Right atrium auricular region (tissue), 2 donors: ENCODE results near the gene NCLN. TPM values are rescaled to one million over a fixed set of nuclear protein-coding genes. Genes with fewer than 3 reads are reported as not detected.

Source experiments
- DNase-seq: peaks from one replicate; pipeline ENCODE4 v3.0.0-alpha.2; 2019; ENCODE audit warnings: low spot score
- H3K27ac ChIP-seq, 2 donors: fragments of 200-600 bp; sonication (generic); 1 replicate in 1 of 2; 2 replicates in 1 of 2; pipeline ENCODE4 v1.5.1; 2016 to 2019
- H3K27me3 ChIP-seq, 2 donors: fragments of 200-600 bp; sonication (generic); one replicate each; pipeline versions ENCODE4 v1.5.1 to v1.6.0; 2017 to 2019
- H3K36me3 ChIP-seq: fragments of 200-600 bp; sonication (generic); one replicate; pipeline ENCODE4 v1.5.1; 2016
- H3K4me1 ChIP-seq, 2 donors: fragments of 200-600 bp; sonication (generic); one replicate each; pipeline versions ENCODE4 v1.5.1 to v1.6.0; 2017 to 2019
- H3K4me3 ChIP-seq, 2 donors: fragments of 200-600 bp; sonication (generic); 1 replicate in 1 of 2; 2 replicates in 1 of 2; pipeline ENCODE4 v1.5.1; 2017 to 2019; ENCODE audit warnings: mild to moderate bottlenecking in 1 of 2, moderate library complexity in 1 of 2
- H3K9me3 ChIP-seq, 2 donors: fragments of 200-600 bp; sonication (generic); one replicate each; pipeline ENCODE4 v1.5.1; 2019
- total RNA-seq, 2 donors: library from RNA; depleted of rRNA; stranded (reverse); fragments of >200 nt; gene quantifications; one replicate each; pipeline ENCODE4 v1.1.0, GENCODE V29; 2016
- TF ChIP-seq, protein P1 (sequence below), 2 donors: fragments of 200-600 bp; sonication (generic); IDR thresholded peaks; one replicate each; pipeline ENCODE4 v1.5.1; 2019; ENCODE audit warnings: antibody characterized with exemption in 2 of 2

The NCLN gene
- total RNA-seq, 2 donors from 2014 or later: 23.3 to 24.9 TPM

DNA sequence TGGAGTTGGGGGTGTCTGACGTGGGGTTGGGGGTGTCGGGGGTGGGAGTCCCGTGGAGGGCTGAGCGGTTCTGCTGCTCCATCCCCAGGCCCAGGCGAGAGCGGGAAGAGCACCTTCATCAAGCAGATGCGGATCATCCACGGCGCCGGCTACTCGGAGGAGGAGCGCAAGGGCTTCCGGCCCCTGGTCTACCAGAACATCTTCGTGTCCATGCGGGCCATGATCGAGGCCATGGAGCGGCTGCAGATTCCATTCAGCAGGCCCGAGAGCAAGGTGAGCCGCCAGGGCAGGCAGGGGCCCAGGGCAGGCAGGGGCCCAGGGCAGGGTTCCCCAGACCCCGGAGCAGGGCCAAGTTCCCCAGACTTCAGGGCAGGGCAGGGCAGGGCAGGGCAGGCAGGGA is 37.2 kb upstream of the NCLN start:
- TF ChIP-seq, protein P1, sequence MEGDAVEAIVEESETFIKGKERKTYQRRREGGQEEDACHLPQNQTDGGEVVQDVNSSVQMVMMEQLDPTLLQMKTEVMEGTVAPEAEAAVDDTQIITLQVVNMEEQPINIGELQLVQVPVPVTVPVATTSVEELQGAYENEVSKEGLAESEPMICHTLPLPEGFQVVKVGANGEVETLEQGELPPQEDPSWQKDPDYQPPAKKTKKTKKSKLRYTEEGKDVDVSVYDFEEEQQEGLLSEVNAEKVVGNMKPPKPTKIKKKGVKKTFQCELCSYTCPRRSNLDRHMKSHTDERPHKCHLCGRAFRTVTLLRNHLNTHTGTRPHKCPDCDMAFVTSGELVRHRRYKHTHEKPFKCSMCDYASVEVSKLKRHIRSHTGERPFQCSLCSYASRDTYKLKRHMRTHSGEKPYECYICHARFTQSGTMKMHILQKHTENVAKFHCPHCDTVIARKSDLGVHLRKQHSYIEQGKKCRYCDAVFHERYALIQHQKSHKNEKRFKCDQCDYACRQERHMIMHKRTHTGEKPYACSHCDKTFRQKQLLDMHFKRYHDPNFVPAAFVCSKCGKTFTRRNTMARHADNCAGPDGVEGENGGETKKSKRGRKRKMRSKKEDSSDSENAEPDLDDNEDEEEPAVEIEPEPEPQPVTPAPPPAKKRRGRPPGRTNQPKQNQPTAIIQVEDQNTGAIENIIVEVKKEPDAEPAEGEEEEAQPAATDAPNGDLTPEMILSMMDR (IDR thresholded peaks at IDR 0.05): no peak
- H3K36me3 ChIP-seq: no peaks in the 10 kb centered on the region
- no peaks in the 10 kb centered on the region for H3K27me3 ChIP-seq
- no peaks in the 10 kb centered on the region for H3K9me3 ChIP-seq
- DNase-seq: no peak
- no peak overlapping the region for H3K4me3 ChIP-seq
- H3K27ac ChIP-seq: no peak overlapping the region
- no peaks in the 10 kb centered on the region for H3K4me1 ChIP-seq

DNA sequence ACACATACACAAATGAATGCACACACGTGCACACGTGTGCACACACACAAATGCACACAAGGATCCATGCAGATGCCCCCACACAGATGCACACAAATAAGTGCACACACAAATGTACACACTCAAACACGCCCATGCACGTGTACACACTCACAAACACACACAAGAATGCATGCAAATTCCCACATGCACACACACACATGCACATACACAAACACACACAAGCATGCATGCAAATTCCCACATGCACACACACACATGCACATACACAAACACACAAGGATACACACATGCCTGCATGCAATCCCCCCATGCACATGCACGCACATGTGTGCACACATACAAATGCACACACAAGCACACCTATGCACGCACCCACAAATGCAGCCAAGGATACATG is 36.6 kb upstream of the NCLN start:
- DNase-seq: no peak
- no peaks in the 10 kb centered on the region for H3K9me3 ChIP-seq
- TF ChIP-seq, protein P1 (IDR thresholded peaks at IDR 0.05): no peak
- H3K4me1 ChIP-seq: no peaks in the 10 kb centered on the region
- H3K27ac ChIP-seq: no peak overlapping the region
- no peaks in the 10 kb centered on the region for H3K36me3 ChIP-seq
- H3K27me3 ChIP-seq: no peaks in the 10 kb centered on the region
- no peak overlapping the region for H3K4me3 ChIP-seq

DNA sequence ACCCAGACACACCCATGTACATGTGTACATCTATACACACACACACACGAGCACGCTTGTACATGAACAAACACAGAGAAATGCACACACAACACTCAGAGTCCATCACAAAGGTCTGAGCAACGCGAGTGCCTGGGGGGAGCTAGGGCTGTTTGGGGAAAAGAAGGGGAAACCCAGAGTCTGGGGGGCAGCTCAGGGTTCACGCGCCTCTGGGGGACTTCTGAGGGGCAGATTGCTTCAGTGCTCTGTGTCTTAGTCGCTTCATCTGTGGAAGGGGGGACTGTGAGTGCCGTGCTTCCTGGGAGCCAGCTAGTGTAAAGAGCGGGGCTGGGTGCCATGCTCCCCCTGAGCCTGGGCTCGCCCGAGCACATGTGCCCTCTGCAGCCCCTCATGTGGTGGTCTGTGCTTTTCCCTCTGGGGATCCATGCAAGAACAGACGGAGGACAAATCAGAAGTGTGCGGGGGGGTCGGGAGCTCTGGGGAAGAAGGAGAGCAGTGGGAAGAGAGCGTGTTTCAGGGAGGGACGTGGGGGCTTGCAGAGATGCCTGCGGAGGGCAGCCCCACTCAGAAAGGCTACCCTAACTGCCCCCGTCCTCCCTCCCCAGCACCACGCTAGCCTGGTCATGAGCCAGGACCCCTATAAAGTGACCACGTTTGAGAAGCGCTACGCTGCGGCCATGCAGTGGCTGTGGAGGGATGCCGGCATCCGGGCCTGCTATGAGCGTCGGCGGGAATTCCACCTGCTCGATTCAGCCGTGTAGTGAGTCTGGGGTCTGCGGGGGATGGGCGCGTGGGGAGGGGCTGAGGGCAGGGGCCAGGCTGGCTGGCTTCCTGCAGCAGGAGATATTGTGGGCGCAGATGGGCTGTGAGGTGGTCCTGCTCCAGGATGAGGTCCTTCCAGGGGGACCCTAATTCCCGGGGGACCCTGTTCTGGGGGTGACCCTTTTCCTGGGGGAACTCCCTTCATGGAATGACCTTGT is 35.9 kb upstream of the NCLN start:
- TF ChIP-seq, protein P1 (IDR thresholded peaks at IDR 0.05): no peak
- H3K4me1 ChIP-seq: peaks cover 0 to 3% of the 10 kb centered on the region in 2 donors
- H3K9me3 ChIP-seq: no peaks in the 10 kb centered on the region
- H3K27me3 ChIP-seq: no peaks in the 10 kb centered on the region
- no peaks in the 10 kb centered on the region for H3K36me3 ChIP-seq
- H3K27ac ChIP-seq: no peak overlapping the region
- no peak for DNase-seq
- H3K4me3 ChIP-seq: no peak overlapping the region

DNA sequence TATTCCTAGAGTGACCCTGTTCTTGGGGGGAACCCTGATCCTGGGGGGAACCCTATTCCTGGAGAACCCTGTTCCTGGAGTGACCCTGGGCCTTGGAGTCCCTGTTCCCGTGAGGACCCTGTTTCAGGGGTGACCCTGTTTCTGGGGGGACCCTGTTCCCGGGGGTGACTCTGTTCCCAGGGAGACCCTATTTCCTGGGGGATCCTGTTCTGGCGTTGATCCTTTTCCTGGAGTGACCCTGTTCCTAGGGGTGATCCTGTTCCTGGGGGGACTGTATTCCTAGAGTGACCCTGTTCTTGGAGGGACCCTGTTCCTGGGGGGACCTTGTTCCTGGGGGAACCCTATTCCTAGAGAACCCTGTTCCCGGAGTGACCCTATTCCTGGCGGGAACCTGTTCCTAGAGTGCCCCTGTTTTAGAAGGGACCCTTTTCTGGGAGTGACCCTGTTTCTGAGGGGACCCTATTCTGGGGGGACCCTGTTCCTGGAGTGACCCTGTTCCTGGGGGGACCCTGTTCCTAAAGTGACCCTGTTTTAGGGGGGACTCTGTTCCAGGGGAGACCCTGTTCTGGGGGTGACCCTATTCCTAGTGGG is 34.9 kb upstream of the NCLN start:
- DNase-seq: no peak
- TF ChIP-seq, protein P1 (IDR thresholded peaks at IDR 0.05): no peak
- no peak overlapping the region for H3K27ac ChIP-seq
- H3K9me3 ChIP-seq: no peaks in the 10 kb centered on the region
- H3K27me3 ChIP-seq: no peaks in the 10 kb centered on the region
- no peak overlapping the region for H3K4me3 ChIP-seq
- H3K4me1 ChIP-seq: peaks cover 0 to 13% of the 10 kb centered on the region in 2 donors
- no peaks in the 10 kb centered on the region for H3K36me3 ChIP-seq

DNA sequence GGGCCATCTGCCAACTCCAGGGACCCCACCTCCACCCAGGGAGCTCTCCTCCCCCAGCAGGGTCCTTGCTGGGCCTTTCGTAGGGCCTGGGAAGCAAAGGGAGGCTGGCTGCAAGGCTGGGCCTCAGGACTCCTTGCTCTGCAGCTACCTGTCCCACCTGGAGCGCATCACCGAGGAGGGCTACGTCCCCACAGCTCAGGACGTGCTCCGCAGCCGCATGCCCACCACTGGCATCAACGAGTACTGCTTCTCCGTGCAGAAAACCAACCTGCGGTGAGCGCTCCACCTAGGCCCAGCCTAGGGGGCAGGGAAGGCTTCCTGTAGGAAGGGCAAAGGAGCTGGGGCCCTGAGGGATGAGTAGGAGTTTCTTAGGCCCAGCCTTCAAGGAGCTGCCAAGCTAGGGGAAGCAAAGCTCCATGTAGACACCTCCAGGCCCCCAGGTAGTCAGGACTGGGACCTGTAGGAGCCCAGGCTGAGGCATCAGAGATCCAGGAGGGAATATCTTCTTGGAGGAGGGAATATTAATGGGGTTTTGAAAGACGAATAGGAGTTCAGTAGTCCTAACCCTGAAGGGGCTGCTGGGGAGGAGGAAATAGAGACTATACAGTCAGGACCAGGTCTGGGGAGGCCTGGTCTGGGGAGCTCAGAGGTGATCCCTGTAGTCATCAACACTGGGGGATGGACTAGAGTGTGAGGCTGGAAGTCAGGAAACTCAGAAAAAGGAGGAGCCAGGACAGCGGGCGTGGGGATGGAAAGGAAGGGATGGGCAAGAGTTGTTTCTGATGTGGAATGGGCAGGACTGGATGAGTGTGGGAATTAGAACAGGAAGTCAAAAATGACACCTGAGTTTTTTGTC is 33.9 kb upstream of the NCLN start:
- H3K27ac ChIP-seq: no peak overlapping the region
- no peaks in the 10 kb centered on the region for H3K36me3 ChIP-seq
- no peaks in the 10 kb centered on the region for H3K9me3 ChIP-seq
- DNase-seq: no peak
- TF ChIP-seq, protein P1 (IDR thresholded peaks at IDR 0.05): no peak
- no peak overlapping the region for H3K4me3 ChIP-seq
- no peaks in the 10 kb centered on the region for H3K27me3 ChIP-seq
- peaks cover 0 to 14% of the 10 kb centered on the region in 2 donors for H3K4me1 ChIP-seq
